Measurements from ENCODE around the gene LGR5. TPM values are rescaled to one million over a fixed set of nuclear protein-coding genes. Genes with fewer than 3 reads are reported as not detected.

Gene LGR5
- polyA plus RNA-seq, 1 donor (not counting 4 experiments of a cell fraction or from before 2014, with no cell fraction given): 0.05 TPM

- FAIRE-seq: no peak
- Histone ChIP-seq H3K4me2 (ENCODE audit: control insufficient read depth, extremely low read depth, insufficient read depth, low read depth, low read length) (no peak overlapping the region), H3K4me1 (ENCODE audit: control insufficient read depth, extremely low read depth, insufficient read depth, low read length) (no peaks in the 10 kb centered on the region), H3K9me1 (ENCODE audit: control insufficient read depth, extremely low read depth, insufficient read depth, low read length) (no peaks in the 10 kb centered on the region), H3K4me3 (ENCODE audit: control insufficient read depth in 2 of 3, extremely low read depth in 1 of 3, insufficient read depth in 2 of 3, low read depth in 1 of 3, low read length in 3 of 3) (no peak overlapping the region), H3K27me3 (ENCODE audit: control insufficient read depth, extremely low read depth, insufficient read depth, low read length) (no peaks in the 10 kb centered on the region), H4K20me1 (ENCODE audit: control insufficient read depth, extremely low read depth, insufficient read depth, low read length) (no peaks in the 10 kb centered on the region), H3K27ac (ENCODE audit: control insufficient read depth, insufficient read depth, low read length) (no peak overlapping the region), H2AFZ (ENCODE audit: control insufficient read depth, low read length) (no peak overlapping the region), H3K9me3 (ENCODE audit: control insufficient read depth, low read depth, low read length) (no peaks in the 10 kb centered on the region), H3K79me2 (ENCODE audit: control insufficient read depth, insufficient read depth, low read length) (no peaks in the 10 kb centered on the region), H3K36me3 (ENCODE audit: control insufficient read depth in 2 of 2, extremely low read depth in 1 of 2, insufficient read depth in 2 of 2, low read length in 2 of 2) (no peaks in the 10 kb centered on the region), H3K9ac (ENCODE audit: control insufficient read depth, extremely low read depth, insufficient read depth, low read length) (no peak overlapping the region)
- DNase-seq (ENCODE audit: low read depth, low spot score): no peak
- TF ChIP-seq EZH2 (IDR thresholded peaks at IDR 0.05; ENCODE audit: low read length) (no peak), CTCF (optimal IDR thresholded peaks at IDR 0.05 in 1 of 3, IDR thresholded peaks at IDR 0.05 in 1 of 3, conservative IDR thresholded peaks at IDR 0.05 in 1 of 3; ENCODE audit: extremely low read depth in 1 of 3, insufficient read depth in 2 of 3, low read length in 3 of 3) (no peak)
- dilution Hi-C loops (cut with MboI; ENCODE audit: extremely low pct_ligation_motif_present, low sequenced_read_pairs): no loop called here
These were observed 106.8 kb downstream of the LGR5 start for GRCh38 chr12:71546322-71546861.

GRCh38 chr12:71548893-71549292 is 109.3 kb downstream of the LGR5 start:
- H2AFZ ChIP-seq (ENCODE audit: control insufficient read depth, low read length): no peak overlapping the region
- no peaks in the 10 kb centered on the region for H3K4me1 ChIP-seq (ENCODE audit: control insufficient read depth, extremely low read depth, insufficient read depth, low read length)
- no peak for DNase-seq (ENCODE audit: low read depth, low spot score)
- H3K9me3 ChIP-seq (ENCODE audit: control insufficient read depth, low read depth, low read length): no peaks in the 10 kb centered on the region
- no peaks in the 10 kb centered on the region for H3K79me2 ChIP-seq (ENCODE audit: control insufficient read depth, insufficient read depth, low read length)
- H4K20me1 ChIP-seq (ENCODE audit: control insufficient read depth, extremely low read depth, insufficient read depth, low read length): no peaks in the 10 kb centered on the region
- no peak overlapping the region for H3K4me2 ChIP-seq (ENCODE audit: control insufficient read depth, extremely low read depth, insufficient read depth, low read depth, low read length)
- no peaks in the 10 kb centered on the region for H3K27me3 ChIP-seq (ENCODE audit: control insufficient read depth, extremely low read depth, insufficient read depth, low read length)
- H3K9me1 ChIP-seq (ENCODE audit: control insufficient read depth, extremely low read depth, insufficient read depth, low read length): no peaks in the 10 kb centered on the region
- no peak overlapping the region for H3K9ac ChIP-seq (ENCODE audit: control insufficient read depth, extremely low read depth, insufficient read depth, low read length)
- no peak overlapping the region for H3K27ac ChIP-seq (ENCODE audit: control insufficient read depth, insufficient read depth, low read length)
- H3K36me3 ChIP-seq (ENCODE audit: control insufficient read depth in 2 of 2, extremely low read depth in 1 of 2, insufficient read depth in 2 of 2, low read length in 2 of 2): no peaks in the 10 kb centered on the region
- FAIRE-seq: no peak
- no peak overlapping the region for H3K4me3 ChIP-seq (ENCODE audit: control insufficient read depth in 2 of 3, extremely low read depth in 1 of 3, insufficient read depth in 2 of 3, low read depth in 1 of 3, low read length in 3 of 3)
- dilution Hi-C loops (cut with MboI; ENCODE audit: extremely low pct_ligation_motif_present, low sequenced_read_pairs): no loop called here
- TF ChIP-seq EZH2 (IDR thresholded peaks at IDR 0.05; ENCODE audit: low read length) (no peak), CTCF (optimal IDR thresholded peaks at IDR 0.05 in 1 of 3, IDR thresholded peaks at IDR 0.05 in 1 of 3, conservative IDR thresholded peaks at IDR 0.05 in 1 of 3; ENCODE audit: extremely low read depth in 1 of 3, insufficient read depth in 2 of 3, low read length in 3 of 3) (no peak)
